Ishikawa (cell line): ENCODE results near the gene FNDC1.

Source experiments
- CREB1 ChIP-seq: IDR thresholded peaks from 2 replicates; pipeline ENCODE4 v1.6.1; 2012; ENCODE audit warnings: low read depth
- EP300 ChIP-seq: IDR thresholded peaks from 2 replicates; pipeline ENCODE4 v1.6.1; 2012; ENCODE audit warnings: borderline replicate concordance
- NFIC ChIP-seq: IDR thresholded peaks from 2 replicates; pipeline ENCODE4 v1.6.1; 2012
- RAD21 ChIP-seq: IDR thresholded peaks from 2 replicates; pipeline ENCODE4 v1.6.1; 2012; ENCODE audit warnings: low read depth
- REST ChIP-seq: IDR thresholded peaks from 2 replicates; pipeline ENCODE4 v1.6.1; 2012; ENCODE audit warnings: low read depth, mild to moderate bottlenecking
- TAF1 ChIP-seq: IDR thresholded peaks from 2 replicates; pipeline ENCODE4 v1.6.1; 2012; ENCODE audit warnings: low read depth, mild to moderate bottlenecking
- TCF12 ChIP-seq: IDR thresholded peaks from 2 replicates; pipeline ENCODE4 v1.6.1; 2012; ENCODE audit warnings: low read depth
- TEAD4 ChIP-seq: IDR thresholded peaks from 2 replicates; pipeline ENCODE4 v1.6.1; 2012
- USF1 ChIP-seq: IDR thresholded peaks from 2 replicates; pipeline ENCODE4 v1.6.1; 2012

GRCh38 chr6:159172091-159172491, 2.9 kb downstream of the FNDC1 start:
- TF ChIP-seq REST (no peak), EP300 (no peak), CREB1 (no peak), TEAD4 (no peak), NFIC (no peak), TCF12 (no peak), USF1 (no peak), RAD21 (no peak), TAF1 (no peak)
